ENCODE results near the gene GBF1. TPM values are rescaled to one million over a fixed set of nuclear protein-coding genes. Genes with fewer than 3 reads are reported as not detected.

The GBF1 gene
- total RNA-seq, 4 donors from 2014 or later: 73.4 to 98.5 (median 95.8) TPM

- Histone ChIP-seq H3K36me3 (peaks cover 0 to 4% (median 0%) of the 10 kb centered on the region in 3 donors), H3K27ac (no peak overlapping the region), H3K9me3 (no peaks in the 10 kb centered on the region), H3K27me3 (no peaks in the 10 kb centered on the region), H3K4me3 (no peak overlapping the region), H3K4me1 (peaks cover 0 to 18% (median 0%) of the 10 kb centered on the region in 4 donors)
- DNase-seq: no peak
- TF ChIP-seq POLR2A (IDR thresholded peaks at IDR 0.05): no peak
- no peak for TF ChIP-seq CTCF (IDR thresholded peaks at IDR 0.05)
Observed at GRCh38 chr10:102281102-102281487, 35.8 kb downstream of the GBF1 start.

- no peak for DNase-seq
- no peak for TF ChIP-seq CTCF (IDR thresholded peaks at IDR 0.05)
- no peak for TF ChIP-seq POLR2A (IDR thresholded peaks at IDR 0.05)
- no peak overlapping the region for H3K27ac ChIP-seq
- H3K4me3 ChIP-seq: no peak overlapping the region
- no peaks in the 10 kb centered on the region for H3K9me3 ChIP-seq
- H3K4me1 ChIP-seq: peaks cover 0 to 18% (median 0%) of the 10 kb centered on the region in 4 donors
- no peaks in the 10 kb centered on the region for H3K27me3 ChIP-seq
- H3K36me3 ChIP-seq: peaks cover 0 to 4% (median 0%) of the 10 kb centered on the region in 3 donors
Observed at GRCh38 chr10:102283488-102283887, 38.2 kb downstream of the GBF1 start.

- Histone ChIP-seq H3K36me3 (peaks cover 0 to 4% (median 0%) of the 10 kb centered on the region in 3 donors), H3K4me3 (no peak overlapping the region), H3K4me1 (peaks cover 0 to 18% (median 0%) of the 10 kb centered on the region in 4 donors), H3K27me3 (no peaks in the 10 kb centered on the region), H3K9me3 (no peaks in the 10 kb centered on the region), H3K27ac (no peak overlapping the region)
- no peak for DNase-seq
- TF ChIP-seq POLR2A (IDR thresholded peaks at IDR 0.05): no peak
- TF ChIP-seq CTCF (IDR thresholded peaks at IDR 0.05): no peak
Observed at GRCh38 chr10:102283890-102284289, 38.6 kb downstream of the GBF1 start.

- no peak for TF ChIP-seq CTCF (IDR thresholded peaks at IDR 0.05)
- TF ChIP-seq POLR2A (IDR thresholded peaks at IDR 0.05): no peak
- Histone ChIP-seq H3K36me3 (peaks cover 0 to 4% (median 0%) of the 10 kb centered on the region in 3 donors), H3K9me3 (no peaks in the 10 kb centered on the region), H3K27me3 (no peaks in the 10 kb centered on the region), H3K4me3 (no peak overlapping the region), H3K27ac (no peak overlapping the region), H3K4me1 (peaks cover 0 to 16% (median 0%) of the 10 kb centered on the region in 4 donors)
- DNase-seq: no peak
Observed at GRCh38 chr10:102284531-102284930, 39.2 kb downstream of the GBF1 start.

- Histone ChIP-seq H3K4me3 (no peak overlapping the region), H3K9me3 (no peaks in the 10 kb centered on the region), H3K27me3 (no peaks in the 10 kb centered on the region), H3K4me1 (peaks cover 0 to 10% (median 0%) of the 10 kb centered on the region in 4 donors), H3K36me3 (peaks cover 0 to 4% (median 0%) of the 10 kb centered on the region in 3 donors), H3K27ac (no peak overlapping the region)
- TF ChIP-seq POLR2A (IDR thresholded peaks at IDR 0.05): no peak
- TF ChIP-seq CTCF (IDR thresholded peaks at IDR 0.05): no peak
- DNase-seq: no peak
Observed at GRCh38 chr10:102285133-102285532, 39.8 kb downstream of the GBF1 start.

GRCh38 chr10:102286216-102286615 is 40.9 kb downstream of the GBF1 start:
- Histone ChIP-seq H3K27me3 (no peaks in the 10 kb centered on the region), H3K4me1 (no peaks in the 10 kb centered on the region), H3K27ac (no peak overlapping the region), H3K36me3 (peaks cover 0 to 4% (median 0%) of the 10 kb centered on the region in 3 donors), H3K9me3 (no peaks in the 10 kb centered on the region), H3K4me3 (no peak overlapping the region)
- TF ChIP-seq POLR2A (IDR thresholded peaks at IDR 0.05) (no peak), CTCF (IDR thresholded peaks at IDR 0.05) (no peak)
- no peak for DNase-seq

All from Peyer's patch (tissue), 4 donors.